ENCODE data around the gene RABEP2.
"Not testable (repeated sequence)": the region's sequence is repeated elsewhere in the genome, so short reads cannot be mapped to it uniquely, and the experiment has no call there.

The RABEP2 gene

DNA sequence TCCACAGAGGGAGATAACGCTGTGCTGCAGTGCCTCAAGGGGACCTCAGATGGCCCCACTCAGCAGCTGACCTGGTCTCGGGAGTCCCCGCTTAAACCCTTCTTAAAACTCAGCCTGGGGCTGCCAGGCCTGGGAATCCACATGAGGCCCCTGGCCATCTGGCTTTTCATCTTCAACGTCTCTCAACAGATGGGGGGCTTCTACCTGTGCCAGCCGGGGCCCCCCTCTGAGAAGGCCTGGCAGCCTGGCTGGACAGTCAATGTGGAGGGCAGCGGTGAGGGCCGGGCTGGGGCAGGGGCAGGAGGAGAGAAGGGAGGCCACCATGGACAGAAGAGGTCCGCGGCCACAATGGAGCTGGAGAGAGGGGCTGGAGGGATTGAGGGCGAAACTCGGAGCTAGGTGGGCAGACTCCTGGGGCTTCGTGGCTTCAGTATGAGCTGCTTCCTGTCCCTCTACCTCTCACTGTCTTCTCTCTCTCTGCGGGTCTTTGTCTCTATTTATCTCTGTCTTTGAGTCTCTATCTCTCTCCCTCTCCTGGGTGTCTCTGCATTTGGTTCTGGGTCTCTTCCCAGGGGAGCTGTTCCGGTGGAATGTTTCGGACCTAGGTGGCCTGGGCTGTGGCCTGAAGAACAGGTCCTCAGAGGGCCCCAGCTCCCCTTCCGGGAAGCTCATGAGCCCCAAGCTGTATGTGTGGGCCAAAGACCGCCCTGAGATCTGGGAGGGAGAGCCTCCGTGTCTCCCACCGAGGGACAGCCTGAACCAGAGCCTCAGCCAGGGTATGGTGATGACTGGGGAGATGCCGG is 7.5 kb upstream of the RABEP2 start:
- DNase-seq (ENCODE audit: low read depth), result no peak

DNA sequence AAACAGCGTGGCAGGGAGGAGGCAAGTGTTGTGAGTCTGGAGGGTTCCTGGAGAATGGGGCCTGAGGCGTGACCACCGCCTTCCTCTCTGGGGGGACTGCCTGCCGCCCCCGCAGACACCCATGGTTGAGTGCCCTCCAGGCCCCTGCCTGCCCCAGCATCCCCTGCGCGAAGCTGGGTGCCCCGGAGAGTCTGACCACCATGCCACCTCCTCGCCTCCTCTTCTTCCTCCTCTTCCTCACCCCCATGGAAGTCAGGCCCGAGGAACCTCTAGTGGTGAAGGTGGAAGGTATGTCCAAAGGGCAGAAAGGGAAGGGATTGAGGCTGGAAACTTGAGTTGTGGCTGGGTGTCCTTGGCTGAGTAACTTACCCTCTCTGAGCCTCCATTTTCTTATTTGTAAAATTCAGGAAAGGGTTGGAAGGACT is 6.8 kb upstream of the RABEP2 start, which contains the start of gene CD19:
CD19 (plus strand) TSS at position 171 of the 425 bp plus-strand sequence; CDS start at position 201, 30 bp downstream.
- DNase-seq (ENCODE audit: low read depth), result no peak

DNA sequence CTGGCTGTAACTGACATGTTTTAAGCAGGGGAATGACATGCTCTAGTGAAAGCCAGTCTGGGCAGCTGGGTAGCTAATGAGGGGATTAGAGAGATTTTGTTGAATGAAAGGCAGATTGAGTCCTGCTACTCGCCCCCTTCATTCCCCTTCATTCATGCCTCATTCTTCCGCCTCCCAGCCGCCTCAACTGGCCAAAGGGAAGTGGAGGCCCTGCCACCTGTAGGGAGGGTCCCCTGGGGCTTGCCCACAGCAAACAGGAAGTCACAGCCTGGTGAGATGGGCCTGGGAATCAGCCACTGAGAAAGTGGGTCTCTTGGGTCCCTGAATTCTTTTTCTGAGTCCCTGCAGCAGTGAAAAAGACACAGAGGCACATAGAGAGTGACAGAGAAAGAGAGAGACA is 5.6 kb upstream of the RABEP2 start:
- no peak for DNase-seq (ENCODE audit: low read depth)

DNA sequence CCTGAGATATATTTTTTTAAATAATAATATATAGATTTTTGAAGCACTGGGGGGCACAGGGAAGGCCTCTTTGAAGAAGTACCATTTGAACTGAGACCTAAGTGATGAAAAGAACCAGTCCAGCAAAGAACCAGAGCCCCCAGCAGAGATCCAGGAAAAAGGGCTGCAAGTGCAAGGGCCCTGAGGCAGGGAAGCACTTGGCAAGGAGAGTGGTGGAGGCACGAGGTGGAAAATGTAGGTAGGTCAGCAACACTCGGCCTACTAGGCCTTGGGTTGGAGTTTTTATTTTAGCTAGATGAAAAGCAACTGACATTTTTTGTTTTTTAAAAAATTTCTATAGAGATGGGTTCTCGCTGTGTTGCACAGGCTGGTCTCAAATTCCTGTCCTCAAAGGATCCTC is 5.2 kb upstream of the RABEP2 start:
- DNase-seq (ENCODE audit: low read depth), result no peak

DNA sequence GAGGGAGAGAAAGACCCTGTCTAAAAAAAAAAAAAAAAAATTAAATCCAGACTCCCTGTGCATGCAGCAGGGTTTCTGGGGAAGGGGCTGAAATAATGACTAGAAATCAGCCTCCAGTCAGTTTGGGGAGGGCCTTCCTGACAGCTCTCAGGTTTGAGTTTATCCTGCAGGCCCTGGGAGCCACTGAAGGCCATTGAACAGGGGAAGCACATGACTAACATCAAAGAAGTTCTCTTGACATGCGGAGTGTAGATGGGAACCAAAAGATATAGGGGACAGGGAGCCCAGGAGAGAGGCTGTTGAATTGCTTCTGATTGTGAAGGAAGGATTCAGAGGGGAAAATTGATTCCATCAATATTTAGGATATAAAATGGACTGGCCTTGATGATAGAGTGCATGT is 2.8 kb upstream of the RABEP2 start:
- DNase-seq (ENCODE audit: low read depth), result no peak

DNA sequence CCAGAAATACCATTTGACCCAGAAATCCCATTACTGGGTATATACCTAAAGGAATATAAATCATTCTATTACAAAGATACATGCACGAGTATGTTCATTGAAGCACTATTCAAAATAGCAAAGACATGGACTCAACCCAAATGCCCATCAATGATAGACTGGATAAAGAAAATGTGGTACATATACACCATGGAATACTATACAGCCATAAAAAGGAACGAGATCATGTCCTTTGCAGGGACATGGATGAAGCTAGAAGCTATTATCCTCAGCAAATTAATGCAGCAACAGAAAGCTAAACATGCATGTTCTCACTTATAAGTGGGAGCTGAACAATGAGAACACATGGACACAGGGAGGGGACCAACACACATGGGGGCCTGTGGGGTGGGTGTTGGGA is 1.2 kb upstream of the RABEP2 start:
- not testable (repeated sequence) for DNase-seq (ENCODE audit: low read depth)

DNA sequence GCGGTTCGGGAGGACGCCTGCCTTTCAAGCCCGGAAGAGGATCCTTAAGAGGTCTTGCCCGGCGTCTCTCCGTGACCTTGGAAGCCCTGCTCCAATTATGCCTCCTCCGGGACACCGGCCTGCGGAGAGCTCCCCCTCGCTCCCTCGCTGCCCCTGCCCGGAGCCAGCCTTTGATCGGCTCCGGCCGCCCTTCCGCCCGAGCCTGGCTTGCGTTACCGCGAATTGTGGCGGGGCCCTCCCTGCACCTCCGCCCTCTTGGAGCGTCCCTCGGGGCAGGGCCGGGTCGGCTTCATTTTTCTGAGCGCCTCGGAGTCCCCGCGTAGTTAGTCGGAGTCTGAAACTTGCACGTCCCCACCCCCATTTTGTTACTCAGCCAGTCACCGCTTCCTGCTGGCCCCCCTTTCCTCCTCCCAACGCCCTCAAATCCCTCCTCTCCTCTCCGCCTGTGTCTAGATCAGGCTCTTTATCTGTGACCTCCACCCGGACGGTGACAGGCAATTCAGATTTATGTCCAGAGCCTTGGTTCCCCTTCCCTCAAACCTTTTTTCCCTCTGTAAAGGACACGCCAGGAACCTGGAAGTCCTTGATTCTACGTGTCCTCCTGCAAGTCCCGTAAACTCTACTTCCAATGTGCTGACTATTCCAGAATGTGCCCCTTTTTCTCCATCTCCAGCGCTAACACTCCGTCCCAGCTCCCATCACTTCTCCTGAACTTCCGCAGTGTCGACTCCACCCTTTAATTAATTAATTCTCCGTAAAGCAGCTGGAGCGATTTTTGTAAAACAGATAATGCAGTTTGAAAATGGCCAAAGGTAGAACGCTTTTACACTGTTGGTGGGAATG is 569 bp upstream of the RABEP2 start:
- peak; percentile 67 for DNase-seq (ENCODE audit: low read depth)

DNA sequence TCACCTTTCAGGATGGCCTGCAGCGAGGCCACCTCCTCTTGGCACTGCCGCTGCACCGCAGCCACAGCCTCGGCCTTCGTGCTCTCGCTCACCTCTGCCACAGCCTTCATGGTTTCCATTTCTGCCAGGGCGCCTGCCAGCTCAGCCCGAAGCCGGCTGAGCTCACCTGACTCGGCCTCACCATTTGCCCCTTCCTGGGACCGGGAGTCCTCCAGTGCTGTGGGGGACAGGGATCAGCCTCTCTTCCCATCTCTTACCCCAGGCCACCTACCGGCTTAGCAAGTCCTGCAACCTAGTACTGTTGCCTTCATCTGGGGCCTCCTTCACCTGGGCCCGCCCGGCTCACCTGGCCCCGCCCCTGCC is 658 bp downstream of the RABEP2 start:
- DNase-seq (ENCODE audit: low read depth), result no peak

DNA sequence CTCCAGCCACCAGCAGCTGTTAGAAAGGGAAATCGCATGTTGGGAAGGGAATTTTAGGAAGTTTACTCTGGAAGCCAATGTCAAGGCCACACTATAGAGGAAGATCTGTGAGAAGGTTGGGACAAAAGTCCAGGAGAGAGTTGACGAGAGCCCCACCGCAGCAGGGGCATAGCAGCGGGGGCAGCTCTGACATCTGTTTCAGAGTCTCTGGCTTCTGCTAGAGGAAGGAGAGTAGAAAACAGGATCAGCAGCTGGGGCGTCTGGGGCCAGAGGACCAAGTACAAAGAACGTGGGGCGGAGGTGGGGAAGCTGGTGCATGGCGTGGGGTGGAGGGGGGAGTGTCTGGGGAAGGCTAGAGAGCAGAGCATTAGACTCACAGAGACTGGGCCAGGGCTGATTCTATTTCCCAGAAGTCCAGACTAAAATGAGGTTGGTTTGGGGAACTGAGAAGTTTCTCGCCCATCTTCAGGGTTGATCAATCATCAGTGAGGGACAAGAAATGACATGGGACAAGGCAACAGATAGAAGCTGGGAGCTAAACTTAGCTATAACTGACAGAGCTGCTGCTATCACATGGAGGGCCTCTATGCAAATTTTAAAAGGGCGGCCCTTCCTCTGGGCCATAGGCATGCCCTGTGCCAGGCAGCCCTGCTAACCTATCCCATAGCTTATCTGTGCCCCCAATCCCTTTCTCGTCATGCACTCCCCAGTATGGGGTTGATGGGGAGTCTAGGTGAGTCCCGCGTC is 1.2 kb downstream of the RABEP2 start:
- no peak for DNase-seq (ENCODE audit: low read depth)

DNA sequence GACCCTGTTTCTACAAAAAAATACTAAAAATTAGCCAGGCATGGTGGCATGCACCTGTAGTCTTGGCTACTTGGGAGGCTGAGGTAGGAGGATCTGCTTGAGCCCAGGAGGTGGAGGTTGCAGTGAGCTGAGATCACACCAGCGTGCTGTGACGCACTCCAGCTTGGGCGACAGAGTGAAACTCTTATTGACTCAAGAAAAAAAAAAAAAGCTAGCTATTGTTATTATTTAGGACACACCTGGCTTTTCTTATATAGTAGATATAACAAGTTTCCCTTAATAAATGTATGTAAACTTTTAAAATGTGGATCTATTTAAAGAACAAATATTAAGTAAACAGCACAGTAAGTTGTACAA is 1.8 kb downstream of the RABEP2 start:
- DNase-seq (ENCODE audit: low read depth), result no peak

DNA sequence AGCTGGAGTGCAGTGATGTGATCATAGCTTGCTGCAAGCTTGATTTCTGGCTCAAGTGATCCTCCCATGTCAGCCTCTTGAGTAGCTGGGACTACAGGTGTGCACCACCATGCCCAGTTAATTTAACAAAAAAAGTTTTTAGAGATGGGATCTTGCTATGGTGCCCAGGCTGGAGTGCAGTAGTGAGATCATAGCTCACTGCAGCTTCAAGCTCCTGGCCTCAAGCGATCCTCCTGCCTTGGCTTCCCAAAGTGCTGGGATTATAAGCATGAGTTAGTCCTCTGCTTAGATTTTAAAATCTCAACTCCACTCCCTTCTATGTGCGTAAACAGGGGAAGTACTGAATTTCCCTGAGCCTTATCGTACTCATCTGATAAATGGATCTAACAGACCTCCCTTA is 6.3 kb downstream of the RABEP2 start:
- no peak for DNase-seq (ENCODE audit: low read depth)

DNA sequence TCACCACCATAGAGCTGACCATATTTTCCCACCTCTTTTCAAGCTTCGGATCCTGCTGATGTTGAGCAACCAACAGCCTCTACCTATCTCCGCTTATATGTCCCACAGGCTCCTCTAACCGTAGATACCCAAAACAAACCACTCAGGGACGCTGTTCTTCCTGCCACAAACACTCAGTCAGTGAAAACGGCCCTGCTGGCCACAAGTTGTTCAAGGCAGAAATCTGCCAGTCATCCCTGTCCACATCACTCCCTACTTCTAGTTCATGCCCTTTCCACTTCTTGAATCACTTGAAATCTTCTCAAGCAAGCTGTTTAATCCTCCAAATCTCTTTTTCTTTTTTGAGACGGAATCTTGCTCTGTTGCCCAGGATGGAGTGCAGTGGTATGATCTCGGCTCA is 7.9 kb downstream of the RABEP2 start:
- DNase-seq (ENCODE audit: low read depth), result no peak

DNA sequence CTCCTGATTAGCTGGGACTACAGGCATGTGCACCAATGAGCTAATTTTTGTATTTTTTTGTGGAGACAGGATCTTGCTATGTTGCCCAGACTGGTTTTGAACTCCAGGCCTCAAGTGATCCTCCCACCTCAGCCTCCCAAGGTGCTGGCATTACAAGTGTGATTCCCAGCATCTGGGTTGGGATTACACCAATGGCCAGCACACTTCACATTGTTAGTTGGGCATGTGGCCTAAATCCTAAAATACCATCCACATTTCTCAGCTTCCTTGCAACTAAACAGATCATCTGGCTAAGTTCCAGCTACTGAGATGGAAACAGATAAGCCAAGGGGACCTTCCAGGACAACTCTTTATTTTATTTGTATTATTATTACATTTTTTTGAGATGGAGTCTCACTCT is 9.9 kb downstream of the RABEP2 start:
- peak; percentile 86 for DNase-seq (ENCODE audit: low read depth)

DNA sequence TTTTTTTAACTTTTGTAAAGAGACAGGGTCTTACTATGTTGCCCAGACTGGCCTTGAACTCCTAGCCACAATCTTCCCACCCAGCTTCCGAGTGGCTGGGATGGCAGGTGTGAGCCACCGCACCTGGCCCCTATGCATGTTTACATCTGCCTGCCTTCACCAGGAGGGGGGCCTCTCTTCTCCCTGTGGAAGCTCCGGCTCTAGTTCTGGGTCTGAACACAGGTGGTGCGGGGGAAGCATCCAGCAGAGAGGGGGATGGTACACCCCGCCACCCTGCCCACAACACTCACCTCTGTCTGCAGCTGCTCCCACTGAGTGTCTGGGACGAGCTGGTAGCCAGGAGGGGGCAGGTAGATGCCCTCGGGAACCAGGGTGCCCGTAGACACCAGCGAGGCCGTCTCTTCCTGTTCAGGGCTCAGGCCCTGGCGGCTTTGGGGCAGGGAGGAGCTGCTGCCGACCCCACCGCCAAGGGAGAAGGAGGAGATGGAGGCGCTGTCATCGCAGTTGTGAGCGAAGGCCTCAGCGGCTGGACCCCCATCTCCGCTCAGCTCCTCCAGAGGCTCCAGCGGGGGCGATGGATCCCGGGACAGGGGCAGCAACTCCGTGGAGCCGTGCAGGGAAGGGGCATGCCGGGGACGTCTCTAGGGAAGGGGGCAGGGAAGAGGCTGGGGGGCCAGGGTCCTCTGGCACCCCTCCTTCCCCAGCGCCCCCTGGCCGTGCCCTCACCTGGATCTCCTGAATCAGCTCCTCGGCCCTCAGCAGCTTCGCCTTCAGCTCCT is 10.9 kb downstream of the RABEP2 start:
- no peak for DNase-seq (ENCODE audit: low read depth)

DNA sequence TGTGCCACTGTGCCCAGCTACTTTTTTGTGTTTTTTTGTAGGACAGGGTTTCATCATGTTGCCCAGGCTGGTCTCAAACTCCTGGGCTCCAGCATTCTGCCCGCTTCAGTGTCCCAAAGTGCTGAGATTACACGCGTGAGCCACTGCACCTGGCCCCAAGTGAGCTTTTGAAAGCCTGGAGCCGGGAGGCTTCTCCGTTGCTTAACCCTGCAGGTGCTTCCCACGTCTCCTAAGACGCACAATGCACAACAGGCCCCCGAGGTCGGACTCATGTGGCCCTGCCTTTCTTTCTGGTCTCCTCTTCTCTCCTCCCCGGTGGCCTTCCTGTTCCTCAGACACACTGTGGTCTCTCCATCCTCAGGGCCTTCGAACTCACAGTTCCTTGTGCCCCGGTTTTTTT is 12.5 kb downstream of the RABEP2 start:
- no peak for DNase-seq (ENCODE audit: low read depth)

DNA sequence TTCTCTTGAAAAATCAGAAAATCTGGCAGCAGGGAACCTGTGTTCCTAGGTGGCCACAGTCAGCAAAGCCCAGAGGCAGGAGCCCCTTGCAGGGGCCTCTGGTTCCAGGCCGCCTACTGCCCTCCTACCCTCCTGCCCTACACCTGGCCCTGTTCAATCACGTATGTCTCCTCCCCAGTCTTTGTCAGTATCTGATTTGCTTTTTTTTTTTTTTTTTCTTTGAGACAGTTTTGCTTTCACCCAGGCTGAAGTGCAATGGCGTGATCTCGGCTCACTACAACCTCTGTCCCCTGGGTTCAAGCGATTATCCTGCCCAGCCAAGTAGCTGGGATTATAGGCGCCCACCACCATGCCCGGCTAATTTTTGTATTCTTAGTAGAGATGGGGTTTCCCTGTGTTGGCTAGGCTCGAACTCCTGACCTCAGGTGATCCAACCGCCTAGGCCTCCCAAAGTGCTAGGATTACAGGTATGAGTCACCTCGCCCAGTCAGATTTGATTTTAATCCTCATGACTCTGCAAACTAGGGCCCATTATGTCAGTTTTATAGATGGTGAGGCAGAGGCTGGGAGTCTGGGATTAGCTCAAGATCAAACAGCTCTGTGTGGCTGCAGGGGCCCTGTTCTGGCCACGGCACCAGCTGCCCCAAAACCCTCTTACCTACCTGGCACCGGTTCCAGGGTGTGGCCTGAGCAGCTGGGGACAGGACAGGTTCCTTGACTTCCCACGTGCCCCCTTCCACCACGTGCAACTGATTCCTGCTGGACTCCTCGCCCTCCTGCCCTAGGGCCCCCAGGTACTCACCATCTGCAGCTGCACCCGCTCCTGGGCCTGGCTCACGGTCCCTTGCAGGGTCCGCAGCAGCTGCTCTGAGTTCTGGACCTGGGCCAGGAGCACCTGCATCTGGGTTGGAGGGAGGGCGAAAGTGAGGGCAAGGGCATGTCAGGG is 14.7 kb downstream of the RABEP2 start:
- peak; percentile 36 for DNase-seq (ENCODE audit: low read depth)

DNA sequence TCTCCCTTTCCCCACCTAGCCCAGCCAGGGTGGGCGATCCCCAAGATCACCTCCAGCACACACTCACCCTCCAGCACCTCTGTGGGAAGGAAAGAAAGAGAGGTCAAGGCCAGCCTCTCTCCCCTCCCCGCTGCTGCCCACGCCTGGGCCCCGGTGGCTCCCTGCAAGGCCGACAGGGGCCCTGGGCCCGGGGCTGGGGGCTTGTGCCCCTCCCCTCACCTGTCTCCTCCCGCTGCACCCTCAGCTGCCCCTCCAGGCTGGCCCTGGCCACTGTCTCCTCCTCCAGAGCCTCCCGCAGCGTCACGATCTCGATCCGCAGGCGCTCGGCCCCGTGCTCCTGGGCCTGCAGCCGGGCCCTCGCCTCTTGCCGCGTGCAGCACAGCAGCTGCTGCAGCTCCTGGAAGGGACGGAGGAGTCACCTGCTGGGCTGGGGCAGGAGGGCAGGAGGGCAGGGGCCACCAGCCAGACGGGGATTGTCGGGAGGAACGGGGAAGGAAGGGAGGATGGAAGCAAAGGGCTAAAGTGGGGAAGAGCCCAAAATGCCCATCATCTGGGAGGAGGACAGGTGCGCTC is 19.2 kb downstream of the RABEP2 start:
- no peak for DNase-seq (ENCODE audit: low read depth)

DNA sequence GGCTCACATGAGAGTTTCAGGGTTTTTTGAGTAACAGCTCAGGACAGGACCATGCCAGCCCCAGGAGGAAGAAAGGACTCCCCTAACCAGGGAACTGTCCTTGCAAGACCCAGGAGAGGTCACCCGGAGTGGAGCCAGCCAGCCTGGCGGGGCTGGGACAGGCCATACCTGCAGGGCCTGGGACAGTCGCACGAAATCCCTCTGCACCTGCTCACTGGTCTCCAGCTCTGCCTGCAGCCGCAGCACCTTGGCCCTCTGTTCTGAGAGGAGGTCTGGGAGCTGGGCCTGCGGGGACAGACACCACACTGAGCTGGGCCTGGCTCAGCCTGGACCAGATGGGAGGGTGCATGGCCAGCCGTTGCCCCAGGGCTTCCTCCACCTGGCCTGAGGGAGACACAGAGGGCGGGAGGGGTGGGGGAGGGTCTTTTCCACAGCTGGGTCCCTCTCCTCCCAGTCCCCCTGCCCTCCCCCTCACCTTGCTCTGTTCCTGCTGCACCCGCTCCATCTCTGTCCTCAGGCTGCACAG is 19.7 kb downstream of the RABEP2 start:
- no peak for DNase-seq (ENCODE audit: low read depth)

DNA sequence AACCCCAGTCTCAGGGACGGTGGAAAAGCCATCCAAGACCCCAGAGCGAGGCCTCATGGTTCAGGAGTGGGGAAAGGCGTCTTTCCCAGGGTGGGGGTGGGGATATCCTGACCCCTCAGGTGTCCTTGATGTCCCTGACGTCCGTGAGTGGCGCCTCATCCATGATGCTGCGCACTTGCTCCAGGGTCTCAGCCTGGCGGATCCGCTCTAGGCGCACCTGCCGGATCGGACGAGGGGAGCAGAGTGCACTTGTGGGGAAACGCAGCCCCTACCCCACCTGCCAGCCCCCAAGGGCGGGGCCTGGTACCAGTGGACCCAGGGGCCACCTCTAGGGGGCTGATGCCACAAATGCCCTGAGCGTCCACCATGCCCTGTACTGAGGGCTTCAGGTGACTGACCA is 20.2 kb downstream of the RABEP2 start:
- DNase-seq (ENCODE audit: low read depth), result no peak

DNA sequence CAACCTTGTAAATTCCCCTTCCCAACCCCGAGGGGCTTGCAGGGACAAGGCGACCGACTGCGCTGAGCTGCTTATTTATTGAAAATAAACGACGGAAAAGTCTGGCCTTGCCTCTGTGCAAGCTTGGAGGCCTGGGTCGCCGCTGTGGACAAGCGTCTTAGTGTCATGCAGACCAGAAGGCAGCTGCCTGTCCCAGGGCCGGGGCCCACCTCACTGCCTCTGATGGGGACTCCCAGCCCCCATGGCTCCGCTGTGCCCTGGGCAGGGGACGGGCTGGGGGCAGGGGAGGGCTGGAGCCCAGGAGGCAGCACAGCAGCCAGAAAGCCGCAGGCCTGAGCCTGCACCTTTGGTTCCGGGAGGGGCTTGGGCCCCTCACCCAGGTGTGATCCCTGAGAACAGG is 20.7 kb downstream of the RABEP2 start:
- DNase-seq (ENCODE audit: low read depth), result no peak
